ENCODE measurements around the gene PDZD2. TPM values are rescaled to one million over a fixed set of nuclear protein-coding genes. Genes with fewer than 3 reads are reported as not detected.

Gene PDZD2
- total and polyA plus RNA-seq, 2 experiments from 2014 or later = 8.3 to 16.9 TPM

- Mint-ChIP-seq H3K27me3 (ENCODE audit: insufficient read depth, low read depth, poor library complexity) (peaks cover 2% of the 10 kb centered on the region), H3K36me3 (ENCODE audit: low read depth) (no peaks in the 10 kb centered on the region), H3K4me3 (no peak overlapping the region), H3K9me3 (no peaks in the 10 kb centered on the region), H3K27ac (no peak overlapping the region; the same call in 1 of the 2 replicates), H3K4me1 (peaks cover 47% of the 10 kb centered on the region)
- Histone ChIP-seq H3F3A (replicated peaks; ENCODE audit: low read depth) (no peaks in the 10 kb centered on the region; the same call in 1 of the 2 replicates), H3K27me3 (ENCODE audit: insufficient read depth) (no peaks in the 10 kb centered on the region), H3K4me2 (peak overlapping the region; percentile 36; the same call in 1 of the 2 replicates), H3K27ac (ENCODE audit: low read depth) (0 out of 2 replicates have a peak overlapping the region, but pooled peaks have one; percentile 55), H3K9me2 (ENCODE audit: insufficient read depth) (no peaks in the 10 kb centered on the region), H2AFZ (no peak overlapping the region; the same call in 1 of the 2 replicates), H3K4me1 (ENCODE audit: insufficient read depth) (peaks cover 40% of the 10 kb centered on the region), H3K79me2 (replicated peaks; ENCODE audit: insufficient read depth) (no peaks in the 10 kb centered on the region), H3K36me3 (ENCODE audit: insufficient read depth) (no peaks in the 10 kb centered on the region), H3K4me3 (no peak overlapping the region), H4K20me1 (replicated peaks; ENCODE audit: insufficient read depth) (no peaks in the 10 kb centered on the region)
- TF ChIP-seq ETS1 (IDR thresholded peaks at IDR 0.05) (no peak), JUNB (IDR thresholded peaks at IDR 0.05; ENCODE audit: unreplicated experiment) (no peak), POLR2AphosphoS5 (IDR thresholded peaks at IDR 0.05; ENCODE audit: low read depth) (no peak), NANOG (IDR thresholded peaks at IDR 0.05; ENCODE audit: borderline replicate concordance) (no peak), ZNF114 (CRISPR knock-in tag; IDR thresholded peaks at IDR 0.05) (no peak), ZNF331 (CRISPR knock-in tag; IDR thresholded peaks at IDR 0.05; ENCODE audit: low read depth) (no peak), EZH2 (IDR thresholded peaks at IDR 0.05; ENCODE audit: low read depth, unreplicated experiment) (no peak)
- TF ChIP-seq, protein P1, sequence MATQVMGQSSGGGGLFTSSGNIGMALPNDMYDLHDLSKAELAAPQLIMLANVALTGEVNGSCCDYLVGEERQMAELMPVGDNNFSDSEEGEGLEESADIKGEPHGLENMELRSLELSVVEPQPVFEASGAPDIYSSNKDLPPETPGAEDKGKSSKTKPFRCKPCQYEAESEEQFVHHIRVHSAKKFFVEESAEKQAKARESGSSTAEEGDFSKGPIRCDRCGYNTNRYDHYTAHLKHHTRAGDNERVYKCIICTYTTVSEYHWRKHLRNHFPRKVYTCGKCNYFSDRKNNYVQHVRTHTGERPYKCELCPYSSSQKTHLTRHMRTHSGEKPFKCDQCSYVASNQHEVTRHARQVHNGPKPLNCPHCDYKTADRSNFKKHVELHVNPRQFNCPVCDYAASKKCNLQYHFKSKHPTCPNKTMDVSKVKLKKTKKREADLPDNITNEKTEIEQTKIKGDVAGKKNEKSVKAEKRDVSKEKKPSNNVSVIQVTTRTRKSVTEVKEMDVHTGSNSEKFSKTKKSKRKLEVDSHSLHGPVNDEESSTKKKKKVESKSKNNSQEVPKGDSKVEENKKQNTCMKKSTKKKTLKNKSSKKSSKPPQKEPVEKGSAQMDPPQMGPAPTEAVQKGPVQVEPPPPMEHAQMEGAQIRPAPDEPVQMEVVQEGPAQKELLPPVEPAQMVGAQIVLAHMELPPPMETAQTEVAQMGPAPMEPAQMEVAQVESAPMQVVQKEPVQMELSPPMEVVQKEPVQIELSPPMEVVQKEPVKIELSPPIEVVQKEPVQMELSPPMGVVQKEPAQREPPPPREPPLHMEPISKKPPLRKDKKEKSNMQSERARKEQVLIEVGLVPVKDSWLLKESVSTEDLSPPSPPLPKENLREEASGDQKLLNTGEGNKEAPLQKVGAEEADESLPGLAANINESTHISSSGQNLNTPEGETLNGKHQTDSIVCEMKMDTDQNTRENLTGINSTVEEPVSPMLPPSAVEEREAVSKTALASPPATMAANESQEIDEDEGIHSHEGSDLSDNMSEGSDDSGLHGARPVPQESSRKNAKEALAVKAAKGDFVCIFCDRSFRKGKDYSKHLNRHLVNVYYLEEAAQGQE (IDR thresholded peaks at IDR 0.05; ENCODE audit: unreplicated experiment) = no peak
- DNase-seq (ENCODE audit: low spot score) (no peak), ATAC-seq (no peak)
These were observed 379.8 kb downstream of the PDZD2 start for GRCh38 chr5:32018476-32019436.

DNA sequence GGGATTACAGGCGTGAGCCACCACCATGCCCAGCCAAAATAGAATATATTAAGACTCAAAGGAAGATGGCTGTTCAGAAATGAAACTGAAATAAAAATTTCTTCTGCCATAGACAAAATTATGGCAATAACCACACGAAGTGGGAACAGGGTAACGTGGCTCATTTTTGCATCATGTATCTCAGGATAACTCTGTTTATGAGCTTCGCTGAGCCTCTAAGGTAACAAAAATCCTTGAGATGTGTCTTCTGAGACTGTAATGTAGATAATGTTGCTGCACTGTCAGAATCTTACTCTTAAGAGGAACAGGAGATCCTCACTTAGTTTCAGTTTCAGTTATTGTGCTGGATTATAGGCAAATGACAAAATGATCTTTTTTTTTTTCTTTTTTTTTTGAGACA lies 381.3 kb downstream of the PDZD2 start:
- no peaks in the 10 kb centered on the region; the same call in 1 of the 2 replicates for H3F3A ChIP-seq (replicated peaks; ENCODE audit: low read depth)
- Mint-ChIP-seq H3K27ac (no peak overlapping the region), H3K36me3 (ENCODE audit: low read depth) (no peaks in the 10 kb centered on the region), H3K9me3 (no peaks in the 10 kb centered on the region), H3K4me1 (peaks cover 38% of the 10 kb centered on the region), H3K4me3 (no peak overlapping the region), H3K27me3 (ENCODE audit: insufficient read depth, low read depth, poor library complexity) (peaks cover 2% of the 10 kb centered on the region)
- no peak overlapping the region for H3K4me2 ChIP-seq
- no peak for TF ChIP-seq ZNF331 (CRISPR knock-in tag; IDR thresholded peaks at IDR 0.05; ENCODE audit: low read depth)
- TF ChIP-seq CREB1 (CRISPR knock-in tag; IDR thresholded peaks at IDR 0.05; ENCODE audit: low read depth) = no peak
- no peak for TF ChIP-seq STAT1 (IDR thresholded peaks at IDR 0.05; ENCODE audit: unreplicated experiment)
- TF ChIP-seq NANOG (IDR thresholded peaks at IDR 0.05; ENCODE audit: borderline replicate concordance) = no peak
- ATAC-seq (no peak), DNase-seq (ENCODE audit: low spot score) (no peak)
- H2AFZ ChIP-seq = no peak overlapping the region
- H3K4me1 ChIP-seq (ENCODE audit: insufficient read depth) = peaks cover 31% of the 10 kb centered on the region
- H3K4me3 ChIP-seq = no peak overlapping the region
- H3K36me3 ChIP-seq (ENCODE audit: insufficient read depth) = no peaks in the 10 kb centered on the region
- H3K9me2 ChIP-seq (ENCODE audit: insufficient read depth) = no peaks in the 10 kb centered on the region
- no peaks in the 10 kb centered on the region for H3K79me2 ChIP-seq (replicated peaks; ENCODE audit: insufficient read depth)
- H3K27me3 ChIP-seq (ENCODE audit: insufficient read depth) = no peaks in the 10 kb centered on the region
- H4K20me1 ChIP-seq (replicated peaks; ENCODE audit: insufficient read depth) = no peaks in the 10 kb centered on the region
- H3K27ac ChIP-seq (ENCODE audit: low read depth) = no peak overlapping the region

Measured in GM23338 (cell line).